GM15510 (cell line): ENCODE measurements around the gene LMNTD1.

Source experiments
- POLR2A ChIP-seq: IDR thresholded peaks from 3 replicates; pipeline ENCODE4 v1.6.1; 2011; ENCODE audit warnings: borderline replicate concordance; ENCODE audit not compliant: insufficient read length; ENCODE audit errors: extremely low read depth

Gene LMNTD1

DNA sequence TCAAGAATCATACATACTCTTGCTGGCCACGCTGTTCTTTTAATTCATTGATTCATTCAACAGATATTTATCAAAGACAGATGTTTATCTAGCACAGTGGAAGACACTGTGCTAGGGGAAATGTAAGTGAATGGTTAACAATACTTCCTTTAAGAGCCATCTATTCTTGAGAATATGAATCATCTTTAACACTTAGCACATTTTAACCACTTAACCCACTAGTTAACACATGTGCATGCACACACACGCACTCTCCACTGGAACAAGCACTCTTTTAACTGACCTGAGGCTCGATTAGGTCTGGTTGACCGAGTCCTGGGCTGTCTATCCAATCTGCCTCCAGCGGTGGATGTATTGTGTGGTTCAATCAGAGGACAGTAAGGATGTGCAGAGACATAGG lies 34.6 kb downstream of the LMNTD1 start:
- TF ChIP-seq POLR2A: no peak

DNA sequence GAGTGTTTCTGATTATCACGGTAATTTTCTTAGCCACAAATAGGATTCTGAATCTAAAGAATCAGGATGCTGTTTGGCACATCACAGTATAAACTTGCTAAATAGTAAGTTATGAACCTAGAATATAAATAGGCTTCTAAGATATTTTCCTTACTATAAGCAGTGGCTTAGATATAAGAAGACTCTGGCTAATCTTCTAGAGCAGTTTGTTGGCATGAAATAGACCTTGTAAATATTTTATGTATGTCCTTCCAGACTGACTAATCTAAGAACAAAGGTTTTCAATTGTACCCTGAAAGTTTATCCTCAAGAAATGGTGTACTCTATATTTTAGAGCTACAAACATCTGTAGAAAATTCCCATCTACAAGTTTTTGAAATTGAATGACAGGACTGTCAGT lies 48.3 kb downstream of the LMNTD1 start:
- TF ChIP-seq POLR2A: no peak

DNA sequence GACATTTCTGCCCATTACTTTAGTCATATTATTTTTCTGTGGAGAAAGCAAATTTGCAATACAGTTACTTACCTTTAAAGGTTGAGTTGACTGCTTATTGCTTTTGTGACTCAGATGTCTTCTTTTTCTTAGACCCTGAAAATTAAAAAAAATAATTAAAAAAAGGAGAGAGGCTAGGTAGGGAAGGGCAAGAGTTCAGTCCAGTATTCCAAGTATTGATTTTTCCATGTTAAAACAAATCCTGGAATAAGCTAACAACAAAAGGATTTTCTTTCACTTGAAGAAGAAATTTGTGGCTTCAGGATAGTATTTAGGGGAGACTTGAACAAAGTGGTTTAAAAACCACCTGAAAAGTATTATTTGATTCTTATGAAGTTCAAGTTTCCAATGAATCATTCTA lies 49.4 kb downstream of the LMNTD1 start:
- no peak for TF ChIP-seq POLR2A

DNA sequence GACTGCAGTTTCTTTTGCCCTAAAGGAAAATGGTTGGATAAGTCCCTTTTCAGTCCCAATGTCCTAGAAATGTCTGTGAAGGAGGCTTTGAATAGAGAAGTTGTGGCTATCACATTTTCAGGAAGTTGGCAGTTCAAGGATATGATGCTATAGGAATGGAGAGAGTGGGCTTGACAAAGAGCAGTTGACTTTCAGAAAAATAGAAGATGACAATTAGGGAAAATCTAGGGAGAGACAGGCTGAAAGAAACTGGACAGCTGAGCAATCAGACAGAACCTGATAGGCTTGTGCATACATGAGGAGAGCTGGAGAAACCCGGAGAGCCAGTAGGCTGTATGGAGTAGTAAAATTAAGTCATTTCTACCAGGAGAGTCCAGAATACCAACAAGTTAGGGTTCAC lies 50.5 kb downstream of the LMNTD1 start:
- no peak for TF ChIP-seq POLR2A

DNA sequence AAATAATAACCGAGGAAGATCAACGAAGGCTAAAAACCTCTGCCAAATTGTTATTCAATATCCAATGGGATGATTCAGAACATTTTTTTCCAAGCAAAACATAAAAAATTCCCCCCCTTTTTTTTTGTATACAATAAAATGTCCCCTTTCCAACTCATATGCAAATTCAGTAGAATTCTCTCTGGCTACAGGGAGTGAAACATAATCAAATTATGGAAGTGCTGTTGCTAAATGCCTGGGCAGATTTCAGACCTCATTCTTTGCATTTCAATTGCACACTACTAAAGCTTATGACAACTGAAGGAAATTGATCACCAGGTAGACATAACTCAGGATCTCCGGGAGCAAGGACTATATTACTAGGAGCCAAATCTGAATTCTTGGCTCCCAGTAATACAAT lies 51.0 kb downstream of the LMNTD1 start:
- TF ChIP-seq POLR2A: no peak

DNA sequence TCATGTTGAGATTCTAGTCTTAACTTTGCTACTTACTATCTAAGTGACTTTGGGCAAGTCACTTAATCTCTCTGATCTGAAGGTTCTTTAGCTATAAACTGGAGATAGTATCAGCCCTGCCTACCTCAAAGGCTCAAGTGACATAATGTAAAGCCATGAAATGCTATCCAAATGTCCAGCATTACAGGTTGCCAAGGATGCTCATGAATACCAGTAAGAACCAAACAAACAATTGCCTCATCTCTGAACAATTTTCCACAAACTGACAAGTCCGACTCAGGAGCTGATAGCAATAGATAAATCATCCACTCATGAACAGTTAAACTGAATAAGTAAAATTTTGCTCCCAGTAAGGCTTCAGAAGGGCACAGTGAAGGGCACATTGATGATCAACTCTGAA lies 51.5 kb downstream of the LMNTD1 start:
- TF ChIP-seq POLR2A: no peak

DNA sequence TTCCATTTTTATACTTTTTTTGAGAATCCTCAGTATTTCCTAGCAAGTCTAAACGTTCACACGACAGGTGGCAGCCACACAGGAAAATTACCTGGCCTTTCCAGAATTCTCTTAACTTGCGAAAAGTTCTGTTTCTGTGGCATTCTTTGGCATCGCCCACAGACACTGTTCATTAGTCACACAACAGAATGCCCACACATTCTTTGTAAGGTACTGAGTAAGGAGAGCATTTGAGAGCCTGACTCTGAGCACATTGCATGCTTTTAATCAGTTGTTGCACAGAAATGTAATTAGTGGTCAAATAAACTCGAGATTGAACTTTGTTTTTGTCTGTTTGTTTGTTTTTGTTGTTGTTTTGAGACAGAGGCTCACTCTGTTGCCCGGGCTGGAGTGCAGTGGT lies 52.4 kb downstream of the LMNTD1 start:
- TF ChIP-seq POLR2A: no peak

DNA sequence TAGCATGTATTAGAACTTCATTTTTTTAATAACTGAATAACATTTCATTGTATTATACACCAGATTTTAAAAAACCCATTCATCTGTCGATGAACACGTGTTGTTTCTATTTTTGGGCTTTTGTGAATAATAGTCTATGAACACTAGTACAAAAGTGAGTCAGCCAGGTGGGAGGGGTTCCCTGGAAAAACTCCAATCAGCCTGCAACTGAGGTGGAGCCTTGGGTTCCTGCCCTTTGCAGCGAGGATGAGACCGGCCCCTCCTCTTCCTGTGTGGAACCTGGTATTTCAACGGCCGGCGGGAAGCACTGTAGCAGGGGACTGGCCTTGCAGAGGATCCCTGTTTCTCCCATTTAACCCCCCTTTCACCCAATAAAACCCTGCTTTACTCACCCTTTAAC lies 56.1 kb downstream of the LMNTD1 start:
- TF ChIP-seq POLR2A: no peak

DNA sequence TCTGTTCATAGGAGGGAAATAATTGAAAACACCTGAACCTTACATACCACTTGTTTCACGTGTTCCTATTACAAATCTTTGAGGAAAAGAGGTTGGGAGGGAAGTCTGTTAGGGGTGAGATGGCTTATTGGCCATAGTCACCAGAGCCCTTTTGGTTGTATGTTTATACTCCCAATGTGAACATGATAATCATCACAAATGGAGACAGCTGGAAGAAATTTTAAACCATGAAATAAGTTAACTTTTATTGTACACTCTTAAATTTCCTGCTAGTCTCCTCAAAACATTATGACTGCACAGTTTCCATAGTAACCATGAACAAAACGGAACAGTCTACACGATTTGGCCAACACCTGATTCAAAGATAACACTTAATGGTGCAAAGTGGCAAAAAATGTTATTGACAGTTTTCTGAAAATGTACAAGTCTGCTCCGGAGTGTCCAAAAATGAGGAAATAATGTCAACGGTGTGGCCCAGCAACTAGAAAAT lies 56.9 kb downstream of the LMNTD1 start:
- TF ChIP-seq POLR2A: no peak

DNA sequence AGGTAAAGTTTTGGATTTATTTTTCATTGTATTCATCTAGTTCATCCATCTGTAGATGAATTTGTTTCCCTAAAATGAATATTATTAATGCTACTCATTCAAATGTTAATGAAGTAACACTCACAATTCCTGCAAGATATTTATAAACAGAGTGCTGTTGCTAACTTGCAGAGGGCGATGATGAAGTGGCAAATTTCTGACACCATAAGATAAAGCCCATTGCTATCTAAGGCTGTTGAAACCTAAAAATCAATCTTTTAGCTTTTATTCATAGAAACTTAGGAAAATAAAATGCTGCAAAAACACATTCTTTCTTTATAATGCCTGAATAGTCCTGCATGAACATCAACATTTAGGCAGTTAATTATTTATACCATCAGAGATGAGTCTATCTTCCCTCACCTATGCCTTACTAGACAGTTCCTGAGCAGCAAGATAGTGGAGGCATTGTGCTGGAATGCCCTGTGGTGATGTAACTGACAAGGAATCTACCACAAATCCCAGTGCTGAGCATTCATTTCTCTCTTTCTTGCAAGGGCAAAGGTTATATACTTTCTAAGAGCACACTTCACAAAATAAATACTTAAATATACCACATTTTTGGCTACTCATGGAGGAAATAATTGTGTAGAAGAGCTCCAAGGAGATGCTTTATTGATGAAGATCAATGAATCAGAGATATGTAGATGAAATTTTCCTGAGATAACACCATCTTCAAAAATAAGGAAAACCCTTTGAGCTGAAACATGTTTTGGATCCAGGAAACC lies 57.6 kb downstream of the LMNTD1 start:
- TF ChIP-seq POLR2A: no peak

DNA sequence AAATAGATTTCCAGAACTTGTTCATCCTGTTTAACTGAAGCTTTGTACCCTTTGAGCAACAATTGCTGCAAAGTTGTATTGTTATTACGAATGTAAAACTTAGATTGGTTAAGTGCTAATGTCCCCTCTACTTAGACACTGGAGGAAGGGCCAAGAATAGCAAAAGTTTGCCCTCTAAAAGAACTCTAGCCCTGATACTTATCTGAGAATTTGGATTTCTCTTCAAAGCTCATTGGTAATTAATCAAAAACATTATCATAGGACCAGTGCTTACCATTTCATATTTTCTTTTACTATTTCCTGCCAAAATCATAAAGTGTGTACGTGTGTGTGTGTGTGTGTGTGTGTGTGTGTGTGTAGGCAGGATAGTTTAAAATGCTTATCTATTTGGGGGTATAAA lies 58.2 kb downstream of the LMNTD1 start:
- TF ChIP-seq POLR2A: no peak

DNA sequence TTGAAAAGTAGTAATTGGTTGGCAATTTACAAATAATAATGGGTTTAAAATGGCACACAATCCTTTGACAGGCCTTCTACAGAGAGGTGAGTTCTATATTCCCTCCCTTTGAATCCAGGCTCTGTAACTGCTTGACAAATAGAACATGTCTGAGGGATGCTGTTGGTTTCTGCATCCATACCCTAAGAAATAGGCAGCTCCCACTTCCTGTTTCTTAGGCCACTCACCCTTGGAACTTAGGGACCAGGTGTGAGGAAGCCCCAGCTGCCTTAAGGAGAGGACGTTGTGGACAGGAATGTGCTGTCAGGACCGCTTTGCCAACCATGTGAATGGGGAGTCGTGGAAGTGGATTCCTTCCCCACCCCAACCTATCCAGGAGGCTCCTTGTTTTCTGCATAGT lies 59.4 kb downstream of the LMNTD1 start:
- TF ChIP-seq POLR2A: no peak

DNA sequence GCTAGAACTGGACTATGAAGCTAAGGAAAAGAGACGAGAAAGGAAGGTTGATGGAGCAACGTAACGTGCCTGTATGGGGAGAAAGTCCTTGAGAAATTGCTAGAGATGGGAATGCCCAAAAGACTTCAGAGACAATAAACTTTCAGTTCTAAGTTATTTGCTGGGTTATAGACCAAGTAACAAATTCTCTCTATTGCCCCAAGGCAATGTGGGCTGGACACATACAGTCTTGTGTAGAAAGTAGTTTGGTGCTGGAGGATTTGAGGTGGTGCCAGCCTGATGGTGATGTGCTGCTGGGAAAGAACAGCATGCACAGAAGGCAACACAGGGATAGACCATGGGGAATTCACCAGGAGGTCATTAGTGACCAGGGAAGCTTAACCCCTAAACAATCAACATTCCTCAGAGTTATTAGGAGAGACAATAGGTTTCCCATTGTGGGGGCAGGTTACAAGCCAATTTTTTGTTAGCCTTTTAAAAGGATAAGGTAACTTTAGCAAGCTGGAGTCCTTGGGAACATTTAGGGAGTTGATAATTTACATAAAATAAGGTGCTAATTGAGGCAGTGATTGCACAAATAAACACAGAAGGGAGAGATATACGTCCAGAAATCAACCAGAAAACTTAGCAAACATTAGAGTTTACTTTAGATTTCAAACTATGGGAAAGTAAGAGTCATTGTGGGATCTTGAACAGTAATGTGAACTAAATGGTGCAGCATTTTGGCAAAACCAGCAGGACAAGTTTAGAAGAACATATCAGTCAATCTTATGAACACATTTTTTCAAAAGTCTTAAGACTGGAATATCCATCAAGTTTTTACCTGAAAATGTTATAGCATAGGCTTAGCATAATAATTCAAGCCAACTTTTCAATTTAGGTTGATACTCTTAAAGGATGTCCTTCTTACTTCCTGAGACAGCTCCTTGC lies 61.4 kb downstream of the LMNTD1 start:
- TF ChIP-seq POLR2A: no peak

DNA sequence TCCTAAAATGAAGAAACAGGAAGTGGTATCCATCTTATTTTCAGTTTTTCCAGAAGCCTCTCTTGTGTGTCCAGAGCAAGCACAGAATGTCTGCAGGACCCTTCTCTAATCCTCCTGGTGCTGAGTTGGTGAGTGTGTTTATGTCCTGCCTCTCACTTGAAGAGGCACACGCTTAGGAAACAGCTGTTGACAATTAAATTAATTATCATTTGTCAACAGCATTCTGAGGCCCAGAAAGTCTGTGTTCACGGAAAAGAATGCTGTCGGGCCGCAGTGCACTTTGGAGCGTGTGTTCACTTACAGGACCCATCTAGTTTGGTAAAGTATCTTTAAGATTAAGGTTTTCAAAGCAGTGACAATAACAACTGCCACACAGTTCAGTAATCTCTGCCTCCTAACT lies 70.5 kb downstream of the LMNTD1 start:
- no peak for TF ChIP-seq POLR2A

DNA sequence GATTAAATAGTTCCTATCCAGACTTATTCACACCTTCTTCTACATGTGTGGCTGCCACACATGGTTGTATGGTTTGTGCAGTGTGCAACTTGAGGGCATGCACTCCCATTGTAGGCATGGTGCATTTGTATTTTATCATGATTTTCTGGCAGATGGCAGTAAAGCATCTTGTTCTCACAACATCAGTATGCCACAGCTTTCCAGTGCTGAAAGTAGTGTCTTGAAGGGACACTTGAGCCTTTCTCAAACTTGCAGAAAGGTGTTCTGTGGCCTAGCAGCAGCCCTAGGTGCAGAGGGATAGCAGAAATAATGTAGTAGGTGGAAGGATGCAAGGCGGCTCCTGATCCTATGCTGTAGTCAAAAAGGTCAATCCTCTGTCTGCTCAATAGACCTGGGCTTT lies 72.9 kb downstream of the LMNTD1 start:
- TF ChIP-seq POLR2A: no peak

DNA sequence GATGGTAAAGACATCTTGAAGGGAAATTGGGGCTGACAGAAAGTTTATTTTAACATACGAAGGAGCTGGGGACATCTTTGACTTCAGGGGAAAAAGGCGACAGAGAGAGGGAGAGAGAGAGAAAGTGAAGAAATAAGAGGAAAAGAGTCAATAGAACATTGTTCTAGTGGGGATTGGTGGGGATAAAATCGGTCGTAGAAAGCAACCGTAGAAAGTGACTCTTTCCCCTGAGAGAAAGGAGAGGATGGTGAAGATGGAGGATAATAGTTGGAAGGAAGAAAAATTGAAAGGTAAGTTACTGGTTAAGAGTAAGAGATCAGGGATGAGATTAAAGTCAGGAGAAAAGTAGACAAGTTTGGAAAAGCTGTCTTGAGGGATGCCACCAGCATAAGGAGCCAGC lies 75.9 kb downstream of the LMNTD1 start:
- TF ChIP-seq POLR2A: no peak

DNA sequence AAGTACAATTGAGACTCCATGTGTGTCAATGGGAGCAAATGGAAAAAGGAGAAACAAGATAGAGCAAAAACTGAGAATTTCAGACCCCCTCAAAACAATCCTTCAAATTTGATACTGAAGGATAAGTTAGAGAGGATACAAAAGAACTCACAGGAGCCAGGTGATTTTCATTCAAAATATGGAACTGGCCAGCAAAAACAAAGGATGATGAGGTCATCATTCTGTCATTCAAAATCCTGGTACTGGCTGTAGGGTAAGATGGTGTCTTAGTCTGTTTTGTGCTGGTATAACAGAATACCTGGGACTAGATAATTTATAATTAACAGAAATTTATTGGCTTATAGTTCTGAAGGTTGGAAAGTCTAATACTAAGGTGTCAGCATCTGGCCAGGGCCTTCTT lies 80.6 kb downstream of the LMNTD1 start:
- no peak for TF ChIP-seq POLR2A

DNA sequence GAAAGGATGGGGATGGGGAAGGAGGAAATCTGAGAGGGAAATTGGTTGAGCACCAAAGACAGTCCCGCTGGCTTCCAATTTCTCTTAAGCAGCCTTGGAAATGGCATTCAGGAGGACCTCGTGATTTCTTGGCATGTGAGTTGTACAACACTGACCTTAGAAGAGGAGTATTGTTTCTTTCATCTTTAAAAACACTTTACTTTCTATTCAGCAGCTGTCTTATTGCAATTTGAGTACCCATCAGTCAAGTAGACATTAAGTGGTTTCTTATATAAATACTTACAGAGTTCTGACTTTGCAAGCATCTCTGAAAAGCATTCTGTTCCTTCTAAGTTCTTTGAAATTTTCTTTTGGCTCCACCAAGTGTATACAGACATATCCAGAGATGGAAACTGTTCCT lies 83.2 kb downstream of the LMNTD1 start:
- TF ChIP-seq POLR2A: no peak
